Muscle layer of duodenum (tissue), 2 donors: ENCODE measurements around the gene AIRE.
"Not testable (repeated sequence)": the region's sequence is repeated elsewhere in the genome, so short reads cannot be mapped to it uniquely, and the experiment has no call there.

ENCODE experiments used
- H3K27ac ChIP-seq: one replicate; pipeline ENCODE4 v1.7.0; 2013; ENCODE audit warnings: mild to moderate bottlenecking, low read length
- H3K27me3 ChIP-seq: one replicate; pipeline ENCODE4 v1.7.0; 2013; ENCODE audit warnings: low read depth, mild to moderate bottlenecking, control low read depth, low read length
- H3K36me3 ChIP-seq, 2 donors: one replicate each; pipeline ENCODE4 v1.7.0; 2013; ENCODE audit warnings: low read length in 2 of 2, control low read depth in 1 of 2, mild to moderate bottlenecking in 1 of 2; ENCODE audit not compliant: insufficient read depth in 2 of 2, control insufficient read depth in 1 of 2
- H3K4me1 ChIP-seq, 2 donors: one replicate each; pipeline ENCODE4 v1.7.0; 2013; ENCODE audit warnings: low read length in 2 of 2, mild to moderate bottlenecking in 2 of 2, control low read depth in 1 of 2, moderate library complexity in 1 of 2; ENCODE audit not compliant: insufficient read depth in 2 of 2, control insufficient read depth in 1 of 2
- H3K4me3 ChIP-seq, 2 donors: one replicate each; pipeline ENCODE4 v1.7.0; 2013; ENCODE audit warnings: low read length in 2 of 2, low read depth in 1 of 2, mild to moderate bottlenecking in 1 of 2
- H3K9me3 ChIP-seq, 2 donors: one replicate each; pipeline ENCODE4 v1.7.0; 2013; ENCODE audit warnings: low read length in 2 of 2, control low read depth in 1 of 2, mild to moderate bottlenecking in 1 of 2; ENCODE audit not compliant: control insufficient read depth in 1 of 2
- donor health status: healthy.

The AIRE gene

DNA sequence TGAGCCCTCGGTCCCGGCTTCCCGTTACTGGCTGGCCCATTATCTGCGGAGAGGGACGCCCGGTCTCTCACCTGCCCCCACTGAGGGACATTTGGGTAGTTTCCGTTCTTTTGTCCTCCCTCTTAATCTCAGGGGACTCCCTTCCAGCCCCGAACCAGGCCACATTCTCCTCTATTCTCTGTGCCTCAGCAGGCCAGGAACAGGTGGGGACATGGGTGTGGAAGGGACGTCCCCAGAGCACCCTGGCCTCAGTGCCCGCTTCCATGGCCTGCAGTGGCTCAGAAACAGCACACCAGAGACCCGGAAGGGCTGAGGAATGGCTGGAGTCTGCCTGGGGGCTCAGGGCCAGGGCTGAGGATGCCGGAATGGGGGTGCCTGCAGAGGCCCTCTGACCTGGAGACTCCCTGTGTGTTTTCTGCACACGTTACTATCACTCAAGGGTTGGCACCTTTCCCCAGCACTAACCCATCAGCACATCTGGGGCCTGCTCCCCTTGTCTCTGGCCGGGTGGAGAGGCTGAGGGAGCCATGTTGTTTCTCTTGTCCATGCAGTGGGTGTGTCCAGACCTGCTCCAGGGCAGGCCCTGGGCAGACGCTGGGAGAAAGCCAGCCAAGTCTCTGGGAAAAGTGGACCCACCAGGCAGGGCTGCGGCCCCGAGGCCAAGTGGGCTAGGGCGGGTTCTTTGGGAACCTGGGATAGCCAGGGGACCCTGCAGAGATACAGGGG, 14.0 kb upstream of the AIRE start:
- H3K4me1 ChIP-seq = no peaks in the 10 kb centered on the region
- H3K9me3 ChIP-seq = no peaks in the 10 kb centered on the region
- H3K4me3 ChIP-seq = no peak overlapping the region
- H3K27me3 ChIP-seq = no peaks in the 10 kb centered on the region
- H3K36me3 ChIP-seq = no peaks in the 10 kb centered on the region
- H3K27ac ChIP-seq = no peak overlapping the region

GRCh38 chr21:44272284-44272858, 13.3 kb upstream of the AIRE start:
- no peak overlapping the region for H3K4me3 ChIP-seq
- H3K4me1 ChIP-seq = no peaks in the 10 kb centered on the region
- H3K27me3 ChIP-seq = no peaks in the 10 kb centered on the region
- no peaks in the 10 kb centered on the region for H3K36me3 ChIP-seq
- H3K27ac ChIP-seq = no peak overlapping the region
- H3K9me3 ChIP-seq = no peaks in the 10 kb centered on the region

- Histone ChIP-seq H3K4me1 (no peaks in the 10 kb centered on the region), H3K27ac (no peak overlapping the region), H3K36me3 (no peaks in the 10 kb centered on the region), H3K4me3 (no peak overlapping the region), H3K27me3 (no peaks in the 10 kb centered on the region), H3K9me3 (no peaks in the 10 kb centered on the region)
These were observed 12.6 kb upstream of the AIRE start for GRCh38 chr21:44273046-44273445.

GRCh38 chr21:44275041-44275440, 10.6 kb upstream of the AIRE start:
- no peaks in the 10 kb centered on the region for H3K4me1 ChIP-seq
- H3K9me3 ChIP-seq = no peaks in the 10 kb centered on the region
- H3K4me3 ChIP-seq = no peak overlapping the region
- H3K27ac ChIP-seq = no peak overlapping the region
- no peaks in the 10 kb centered on the region for H3K27me3 ChIP-seq
- no peaks in the 10 kb centered on the region for H3K36me3 ChIP-seq

DNA sequence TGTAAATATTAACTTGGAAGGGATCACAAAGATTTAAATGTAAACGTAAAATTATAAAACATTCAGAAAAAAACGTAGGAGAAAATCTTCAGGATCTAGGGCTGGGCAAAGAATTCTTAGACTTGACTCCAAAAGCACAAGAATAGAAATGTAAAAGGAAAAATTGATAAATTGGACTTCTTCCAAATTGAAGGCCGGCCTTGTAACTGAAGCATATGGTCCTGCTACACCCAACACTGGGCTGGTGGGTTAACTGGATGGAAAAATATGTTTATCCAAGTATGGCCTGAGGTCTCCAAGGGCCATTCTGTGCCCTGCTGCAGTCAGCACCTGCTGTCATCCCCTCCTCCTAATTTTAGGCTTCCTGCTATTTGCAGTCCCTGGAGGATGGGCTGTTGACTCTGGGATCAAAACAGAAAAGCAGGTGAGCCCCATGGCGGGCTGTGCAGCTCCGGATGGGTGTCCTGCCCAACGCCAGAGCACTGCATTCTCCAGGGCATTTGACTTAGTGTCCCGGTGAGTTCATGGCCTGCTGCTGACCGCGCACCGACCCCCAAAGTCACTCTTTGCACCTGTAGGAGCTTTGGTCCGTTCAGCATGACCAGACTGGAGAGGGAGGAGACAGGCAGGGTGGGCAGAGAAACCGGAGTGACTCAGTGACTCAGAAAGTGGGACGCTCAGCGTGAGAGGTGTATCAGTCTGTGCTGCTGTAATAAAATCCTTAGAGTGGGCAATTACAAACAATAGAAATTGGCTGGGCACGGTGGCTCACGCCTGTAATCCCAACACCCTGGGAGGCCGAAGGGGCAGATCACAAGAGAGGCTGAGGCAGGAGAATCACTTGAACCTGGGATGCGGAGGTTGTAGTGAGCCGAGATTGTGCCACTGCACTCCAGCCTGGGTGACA, 6.1 kb upstream of the AIRE start:
- Histone ChIP-seq H3K27ac (no peak overlapping the region), H3K36me3 (no peaks in the 10 kb centered on the region), H3K4me1 (no peaks in the 10 kb centered on the region), H3K9me3 (no peaks in the 10 kb centered on the region), H3K4me3 (no peak overlapping the region), H3K27me3 (no peaks in the 10 kb centered on the region)

GRCh38 chr21:44281801-44282200, 3.9 kb upstream of the AIRE start:
- Histone ChIP-seq H3K4me1 (peaks cover 0 to 5% of the 10 kb centered on the region in 2 donors), H3K4me3 (no peak overlapping the region), H3K9me3 (no peaks in the 10 kb centered on the region), H3K36me3 (no peaks in the 10 kb centered on the region), H3K27me3 (no peaks in the 10 kb centered on the region), H3K27ac (no peak overlapping the region)

- Histone ChIP-seq H3K4me3 (no peak overlapping the region), H3K27me3 (no peaks in the 10 kb centered on the region), H3K27ac (no peak overlapping the region), H3K9me3 (no peaks in the 10 kb centered on the region), H3K36me3 (no peaks in the 10 kb centered on the region), H3K4me1 (peaks cover 0 to 5% of the 10 kb centered on the region in 2 donors)
These were observed 3.3 kb upstream of the AIRE start for GRCh38 chr21:44282370-44282769.

GRCh38 chr21:44283211-44283785, 2.4 kb upstream of the AIRE start:
- not testable (repeated sequence) for H3K9me3 ChIP-seq, H3K4me3 ChIP-seq, H3K4me1 ChIP-seq, H3K27ac ChIP-seq, H3K36me3 ChIP-seq, H3K27me3 ChIP-seq

GRCh38 chr21:44283948-44284347, 1.7 kb upstream of the AIRE start:
- Histone ChIP-seq H3K36me3 (no peaks in the 10 kb centered on the region), H3K27ac (no peak overlapping the region), H3K4me3 (no peak overlapping the region), H3K27me3 (no peaks in the 10 kb centered on the region), H3K4me1 (peaks cover 0 to 5% of the 10 kb centered on the region in 2 donors), H3K9me3 (no peaks in the 10 kb centered on the region)

DNA sequence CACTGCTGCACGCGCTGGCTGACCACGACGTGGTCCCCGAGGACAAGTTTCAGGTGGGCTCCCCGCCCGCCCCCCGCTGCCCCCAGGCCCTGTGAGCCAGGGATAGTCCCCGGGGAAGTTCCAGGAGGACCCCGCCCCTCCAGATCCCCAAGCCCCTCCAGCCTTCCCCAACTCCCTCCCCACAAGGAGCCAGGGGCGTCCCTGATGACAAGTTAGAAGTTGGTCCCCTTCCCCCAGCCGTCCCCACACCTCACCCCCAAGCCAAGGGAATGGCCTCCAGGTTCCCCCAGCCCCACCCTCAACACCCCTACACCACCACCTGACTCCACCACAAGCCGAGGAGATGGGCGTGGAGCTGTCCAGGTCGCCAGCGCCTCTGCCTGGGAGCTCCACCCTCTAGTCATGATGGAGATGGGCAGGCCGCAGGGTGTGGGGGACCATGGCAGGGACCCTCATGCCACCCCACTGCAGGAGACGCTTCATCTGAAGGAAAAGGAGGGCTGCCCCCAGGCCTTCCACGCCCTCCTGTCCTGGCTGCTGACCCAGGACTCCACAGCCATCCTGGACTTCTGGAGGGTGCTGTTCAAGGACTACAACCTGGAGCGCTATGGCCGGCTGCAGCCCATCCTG, 525 bp downstream of the AIRE start:
- H3K4me1 ChIP-seq = peaks cover 0 to 5% of the 10 kb centered on the region in 2 donors
- no peak overlapping the region for H3K27ac ChIP-seq
- H3K9me3 ChIP-seq = no peaks in the 10 kb centered on the region
- peak overlapping the region in 1 of 2 donors; percentile 41 for H3K4me3 ChIP-seq
- H3K36me3 ChIP-seq = no peaks in the 10 kb centered on the region
- H3K27me3 ChIP-seq = no peaks in the 10 kb centered on the region
